ENCODE results near the gene BSN.

Gene BSN

DNA sequence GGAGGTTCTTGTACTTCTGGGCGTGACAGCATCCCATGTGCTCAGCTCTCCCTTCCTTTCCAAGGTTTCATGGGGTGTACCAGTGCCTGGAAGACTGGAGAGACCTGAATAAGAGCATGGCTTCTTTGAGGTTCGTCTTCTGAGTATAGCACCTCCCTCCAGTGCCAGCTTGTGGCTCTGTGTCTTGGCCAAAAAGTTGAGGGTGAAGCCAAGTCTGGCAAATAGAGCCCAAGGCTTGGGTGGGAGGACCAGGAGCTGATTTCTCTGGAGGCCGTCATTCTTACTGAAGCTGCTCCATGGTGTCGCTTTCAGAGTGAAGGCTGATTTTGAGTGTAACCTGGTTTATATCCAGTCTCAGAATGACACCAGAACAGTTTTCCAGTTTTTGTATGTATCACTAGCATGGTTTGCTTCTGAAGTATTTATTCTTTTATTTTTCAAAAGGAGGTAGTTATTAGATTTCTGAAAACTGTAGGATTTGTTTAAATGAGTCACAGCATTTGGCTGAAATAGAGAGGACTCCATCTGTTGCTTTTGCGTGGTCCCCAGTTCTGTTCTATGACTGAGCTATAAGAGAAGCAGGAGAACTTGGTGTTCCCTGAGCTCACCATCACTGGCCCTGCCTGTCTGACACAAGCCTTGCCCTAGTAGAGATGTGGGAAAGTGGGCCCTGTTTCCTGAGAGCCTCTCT is 47.2 kb downstream of the BSN start:
- Histone ChIP-seq H3K4me1 (ENCODE audit: control extremely low read depth in 1 of 4, control insufficient read depth in 4 of 4, insufficient read depth in 4 of 4, low read length in 3 of 4) (peaks cover 0 to 3% (median 0%) of the 10 kb centered on the region in 4 experiments), H3K36me3 (ENCODE audit: control insufficient read depth in 4 of 4, insufficient read depth in 4 of 4, low read length in 3 of 4) (no peaks in the 10 kb centered on the region), H3K27me3 (replicated peaks in 2 of 5; ENCODE audit: control insufficient read depth in 4 of 5, insufficient read depth in 5 of 5, low read length in 4 of 5) (no peaks in the 10 kb centered on the region), H3K9me3 (ENCODE audit: control extremely low read depth in 1 of 5, control insufficient read depth in 4 of 5, insufficient read depth in 2 of 5, low read depth in 1 of 5, low read length in 4 of 5) (no peaks in the 10 kb centered on the region), H3K4me3 (ENCODE audit: control insufficient read depth in 1 of 7, extremely low read depth in 1 of 7, insufficient read depth in 4 of 7, low read depth in 2 of 7, low read length in 6 of 7) (no peak overlapping the region), H3K27ac (ENCODE audit: insufficient read depth in 1 of 2, low read depth in 1 of 2, low read length in 2 of 2, poor library complexity in 1 of 2, severe bottlenecking in 2 of 2) (no peak overlapping the region)
- ChIA-PET CTCF (no interaction called here), POLR2A (no interaction called here)
- WGBS (ENCODE audit: insufficient coverage) = 96% methylated on average over 4 of the region's 5 CpGs
- no peak for DNase-seq

DNA sequence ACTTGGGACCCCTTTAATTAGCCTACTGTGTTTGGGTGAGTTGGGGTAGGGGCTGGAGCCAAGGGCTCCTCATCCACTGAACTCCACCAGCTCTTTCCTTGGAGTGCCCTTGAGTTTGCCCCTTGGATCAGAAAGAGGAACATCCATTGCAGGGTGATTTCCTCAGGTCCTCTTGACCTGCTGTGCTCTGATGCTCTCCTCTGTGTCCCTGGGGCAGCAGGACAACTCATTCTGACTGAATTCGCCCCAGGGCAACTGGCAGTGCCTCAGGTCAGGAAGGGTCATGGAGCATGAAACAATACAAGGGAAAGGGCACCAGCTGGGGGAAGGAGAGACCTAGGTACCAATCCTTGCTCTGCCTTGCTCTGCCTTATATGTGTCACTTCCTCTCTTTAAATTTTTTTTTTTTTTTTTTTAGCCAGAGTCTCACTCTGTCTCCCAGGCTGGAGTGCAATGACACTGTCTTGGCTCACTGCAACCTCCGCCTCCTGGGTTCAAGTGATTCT is 47.8 kb downstream of the BSN start:
- Histone ChIP-seq H3K4me3 (ENCODE audit: control insufficient read depth in 1 of 7, extremely low read depth in 1 of 7, insufficient read depth in 4 of 7, low read depth in 2 of 7, low read length in 6 of 7) (no peak overlapping the region), H3K9me3 (ENCODE audit: control extremely low read depth in 1 of 5, control insufficient read depth in 4 of 5, insufficient read depth in 2 of 5, low read depth in 1 of 5, low read length in 4 of 5) (no peaks in the 10 kb centered on the region), H3K4me1 (ENCODE audit: control extremely low read depth in 1 of 4, control insufficient read depth in 4 of 4, insufficient read depth in 4 of 4, low read length in 3 of 4) (peaks cover 0 to 3% (median 0%) of the 10 kb centered on the region in 4 experiments), H3K27ac (ENCODE audit: insufficient read depth in 1 of 2, low read depth in 1 of 2, low read length in 2 of 2, poor library complexity in 1 of 2, severe bottlenecking in 2 of 2) (no peak overlapping the region), H3K27me3 (replicated peaks in 2 of 5; ENCODE audit: control insufficient read depth in 4 of 5, insufficient read depth in 5 of 5, low read length in 4 of 5) (no peaks in the 10 kb centered on the region), H3K36me3 (ENCODE audit: control insufficient read depth in 4 of 4, insufficient read depth in 4 of 4, low read length in 3 of 4) (no peaks in the 10 kb centered on the region)
- DNase-seq = no peak
- ChIA-PET POLR2A (no interaction called here), CTCF (interaction anchor here (1.1 kb wide), 1 partner anchor 25 kb away, joined by 3 read pairs; no protein-coding TSS in a partner anchor)
- 100% methylated on average over 2 of the region's 2 CpGs for WGBS (ENCODE audit: insufficient coverage)

DNA sequence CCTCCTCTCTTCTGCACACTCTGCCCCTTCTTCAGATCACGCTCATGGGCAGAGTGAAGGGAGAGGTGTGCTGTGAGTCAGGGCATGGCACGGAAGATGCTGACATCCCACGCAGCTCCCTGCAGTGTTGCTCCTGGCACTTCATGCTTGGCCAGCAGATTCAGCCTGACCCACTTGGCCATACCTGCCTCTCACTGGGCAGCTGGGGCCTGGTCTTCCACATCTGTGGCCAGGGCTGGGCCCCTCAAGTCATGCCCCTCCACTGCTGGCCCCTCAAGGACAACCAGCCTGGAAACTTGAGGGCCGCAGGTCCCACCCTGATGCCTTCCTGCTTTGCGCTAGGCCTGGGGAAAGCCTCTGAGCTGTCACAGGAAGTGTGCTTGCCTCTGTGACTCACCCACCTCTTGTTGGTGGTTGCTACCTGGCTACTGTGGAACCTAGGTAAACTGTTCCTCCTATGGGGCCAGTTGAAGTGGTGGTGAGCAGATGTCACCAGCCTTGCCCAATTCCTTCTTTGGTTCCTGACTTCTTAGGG is 48.7 kb downstream of the BSN start:
- ChIA-PET POLR2A (no interaction called here), CTCF (interaction anchor here (1.1 kb wide), 1 partner anchor 26 kb away, joined by 3 read pairs; no protein-coding TSS in a partner anchor)
- 87% methylated on average over 4 of the region's 5 CpGs for WGBS (ENCODE audit: insufficient coverage)
- H3K9me3 ChIP-seq (ENCODE audit: control extremely low read depth in 1 of 5, control insufficient read depth in 4 of 5, insufficient read depth in 2 of 5, low read depth in 1 of 5, low read length in 4 of 5) = no peaks in the 10 kb centered on the region
- peak; percentile 2 to 63 (median 51) for DNase-seq
- no peak overlapping the region for H3K27ac ChIP-seq (ENCODE audit: insufficient read depth in 1 of 2, low read depth in 1 of 2, low read length in 2 of 2, poor library complexity in 1 of 2, severe bottlenecking in 2 of 2)
- no peaks in the 10 kb centered on the region for H3K27me3 ChIP-seq (replicated peaks in 2 of 5; ENCODE audit: control insufficient read depth in 4 of 5, insufficient read depth in 5 of 5, low read length in 4 of 5)
- H3K4me1 ChIP-seq (ENCODE audit: control extremely low read depth in 1 of 4, control insufficient read depth in 4 of 4, insufficient read depth in 4 of 4, low read length in 3 of 4) = peaks cover 0 to 3% (median 0%) of the 10 kb centered on the region in 4 experiments
- H3K36me3 ChIP-seq (ENCODE audit: control insufficient read depth in 4 of 4, insufficient read depth in 4 of 4, low read length in 3 of 4) = no peaks in the 10 kb centered on the region
- no peak overlapping the region for H3K4me3 ChIP-seq (ENCODE audit: control insufficient read depth in 1 of 7, extremely low read depth in 1 of 7, insufficient read depth in 4 of 7, low read depth in 2 of 7, low read length in 6 of 7)

DNA sequence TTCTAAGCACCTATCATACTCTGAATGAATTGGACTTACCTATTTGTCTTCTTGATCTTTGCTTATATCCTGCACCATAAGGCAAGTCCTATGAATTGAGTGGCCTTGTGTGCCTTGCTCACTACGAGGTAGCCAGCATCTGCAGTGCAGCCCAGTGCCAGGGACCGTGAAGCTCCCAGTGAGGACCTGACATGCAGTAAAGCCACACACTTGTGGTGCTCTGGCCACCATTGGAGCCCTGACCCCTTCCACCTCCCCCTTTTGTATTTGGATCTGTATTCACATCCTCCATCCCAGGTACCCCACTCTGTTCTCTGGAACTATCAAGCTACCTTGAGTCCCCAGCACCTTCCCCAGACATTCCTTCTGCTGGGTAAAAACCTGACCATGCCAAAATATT is 52.1 kb downstream of the BSN start:
- H3K4me3 ChIP-seq (ENCODE audit: control insufficient read depth in 1 of 7, extremely low read depth in 1 of 7, insufficient read depth in 4 of 7, low read depth in 2 of 7, low read length in 6 of 7) = no peak overlapping the region
- H3K27ac ChIP-seq (ENCODE audit: insufficient read depth in 1 of 2, low read depth in 1 of 2, low read length in 2 of 2, poor library complexity in 1 of 2, severe bottlenecking in 2 of 2) = no peak overlapping the region
- H3K9me3 ChIP-seq (ENCODE audit: control extremely low read depth in 1 of 5, control insufficient read depth in 4 of 5, insufficient read depth in 2 of 5, low read depth in 1 of 5, low read length in 4 of 5) = no peaks in the 10 kb centered on the region
- peaks cover 0 to 5% (median 0%) of the 10 kb centered on the region in 4 experiments for H3K4me1 ChIP-seq (ENCODE audit: control extremely low read depth in 1 of 4, control insufficient read depth in 4 of 4, insufficient read depth in 4 of 4, low read length in 3 of 4)
- H3K27me3 ChIP-seq (replicated peaks in 2 of 5; ENCODE audit: control insufficient read depth in 4 of 5, insufficient read depth in 5 of 5, low read length in 4 of 5) = no peaks in the 10 kb centered on the region
- POLR2A ChIA-PET = no interaction called here
- WGBS (ENCODE audit: insufficient coverage) = 89% methylated on average over 2 of the region's 2 CpGs
- DNase-seq = peak in 1 of 3 donors; percentile 19
- no peaks in the 10 kb centered on the region for H3K36me3 ChIP-seq (ENCODE audit: control insufficient read depth in 4 of 4, insufficient read depth in 4 of 4, low read length in 3 of 4)
- CTCF ChIA-PET = no interaction called here

DNA sequence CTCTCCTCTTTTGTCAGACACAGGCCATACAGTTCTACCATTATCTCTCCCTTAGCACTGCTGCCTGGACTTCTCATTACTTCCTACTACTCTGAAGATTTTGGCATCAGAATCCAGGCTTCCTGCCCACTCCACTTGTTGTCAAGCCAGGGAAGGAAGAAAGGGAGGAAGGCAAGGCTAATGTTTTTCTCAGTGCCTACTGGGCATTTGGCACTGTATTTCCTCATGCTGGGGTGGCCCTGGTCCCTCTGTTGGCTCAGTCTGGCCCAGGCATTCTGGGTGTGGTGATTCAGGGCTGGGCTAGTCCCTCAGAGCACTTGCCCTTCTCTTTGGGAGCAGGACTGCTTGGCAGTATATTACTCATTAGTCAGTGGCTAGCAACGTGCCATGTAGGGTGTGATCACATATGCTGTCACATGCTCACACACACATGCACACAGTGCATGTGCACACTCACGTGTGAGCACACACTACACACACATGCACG is 52.9 kb downstream of the BSN start:
- ChIA-PET POLR2A (no interaction called here), CTCF (no interaction called here)
- WGBS (ENCODE audit: insufficient coverage) = 100% methylated on average over 3 of the region's 3 CpGs
- DNase-seq = no peak
- Histone ChIP-seq H3K4me3 (ENCODE audit: control insufficient read depth in 1 of 7, extremely low read depth in 1 of 7, insufficient read depth in 4 of 7, low read depth in 2 of 7, low read length in 6 of 7) (no peak overlapping the region), H3K27me3 (replicated peaks in 2 of 5; ENCODE audit: control insufficient read depth in 4 of 5, insufficient read depth in 5 of 5, low read length in 4 of 5) (no peaks in the 10 kb centered on the region), H3K27ac (ENCODE audit: insufficient read depth in 1 of 2, low read depth in 1 of 2, low read length in 2 of 2, poor library complexity in 1 of 2, severe bottlenecking in 2 of 2) (no peak overlapping the region), H3K36me3 (ENCODE audit: control insufficient read depth in 4 of 4, insufficient read depth in 4 of 4, low read length in 3 of 4) (no peaks in the 10 kb centered on the region), H3K9me3 (ENCODE audit: control extremely low read depth in 1 of 5, control insufficient read depth in 4 of 5, insufficient read depth in 2 of 5, low read depth in 1 of 5, low read length in 4 of 5) (no peaks in the 10 kb centered on the region), H3K4me1 (ENCODE audit: control extremely low read depth in 1 of 4, control insufficient read depth in 4 of 4, insufficient read depth in 4 of 4, low read length in 3 of 4) (peaks cover 0 to 5% (median 0%) of the 10 kb centered on the region in 4 experiments)

DNA sequence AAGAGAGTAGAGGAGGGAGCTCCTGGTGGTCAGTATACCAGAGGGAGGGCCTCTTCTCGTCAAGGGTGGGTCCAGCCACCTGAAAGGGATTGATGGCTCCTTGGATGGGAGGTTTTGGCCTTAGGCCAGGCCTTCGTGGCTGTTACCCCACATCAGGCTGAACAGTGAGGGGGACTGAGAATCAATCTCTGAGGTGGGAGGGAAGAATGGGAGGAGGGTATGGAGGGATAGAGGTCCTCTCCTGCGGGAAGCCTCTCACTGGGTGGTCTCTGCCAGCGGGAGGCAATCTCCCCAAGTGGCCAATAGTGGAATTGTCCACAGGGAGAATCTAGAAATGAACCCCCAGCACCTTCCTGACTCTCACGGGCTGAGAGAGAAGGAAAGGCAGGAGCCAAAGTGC is 53.5 kb downstream of the BSN start:
- WGBS (ENCODE audit: insufficient coverage) = 54% methylated on average over 2 of the region's 5 CpGs
- no peak for DNase-seq
- Histone ChIP-seq H3K27me3 (replicated peaks in 2 of 5; ENCODE audit: control insufficient read depth in 4 of 5, insufficient read depth in 5 of 5, low read length in 4 of 5) (no peaks in the 10 kb centered on the region), H3K36me3 (ENCODE audit: control insufficient read depth in 4 of 4, insufficient read depth in 4 of 4, low read length in 3 of 4) (no peaks in the 10 kb centered on the region), H3K4me1 (ENCODE audit: control extremely low read depth in 1 of 4, control insufficient read depth in 4 of 4, insufficient read depth in 4 of 4, low read length in 3 of 4) (peaks cover 0 to 5% (median 0%) of the 10 kb centered on the region in 4 experiments), H3K9me3 (ENCODE audit: control extremely low read depth in 1 of 5, control insufficient read depth in 4 of 5, insufficient read depth in 2 of 5, low read depth in 1 of 5, low read length in 4 of 5) (peaks cover 0 to 4% (median 2%) of the 10 kb centered on the region in 5 experiments), H3K27ac (ENCODE audit: insufficient read depth in 1 of 2, low read depth in 1 of 2, low read length in 2 of 2, poor library complexity in 1 of 2, severe bottlenecking in 2 of 2) (no peak overlapping the region), H3K4me3 (ENCODE audit: control insufficient read depth in 1 of 7, extremely low read depth in 1 of 7, insufficient read depth in 4 of 7, low read depth in 2 of 7, low read length in 6 of 7) (no peak overlapping the region)
- CTCF ChIA-PET = interaction anchor here (0.6 kb wide), 1 partner anchor 364 kb away, joined by 3 read pairs; no protein-coding TSS in a partner anchor
- POLR2A ChIA-PET = no interaction called here

DNA sequence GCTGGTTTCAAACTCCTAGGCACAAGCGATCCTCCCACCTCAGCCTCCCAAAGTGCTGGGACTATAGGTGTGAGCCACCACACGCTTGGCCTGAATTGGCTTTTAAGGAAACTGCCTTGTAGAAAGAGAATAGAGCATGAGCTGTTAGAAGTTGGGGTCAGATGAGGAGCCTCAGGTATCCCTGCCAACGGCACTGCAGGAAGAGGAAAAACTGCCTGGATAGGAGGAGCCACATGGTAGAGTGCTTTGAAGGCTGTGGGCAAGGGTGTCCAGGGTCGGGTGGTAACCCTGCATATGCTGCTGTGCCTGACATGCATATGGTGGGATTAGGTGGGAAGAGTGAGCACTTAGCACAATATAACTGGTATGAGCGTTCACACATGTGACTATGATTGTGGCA is 55.0 kb downstream of the BSN start:
- H3K27ac ChIP-seq (ENCODE audit: insufficient read depth in 1 of 2, low read depth in 1 of 2, low read length in 2 of 2, poor library complexity in 1 of 2, severe bottlenecking in 2 of 2) = no peak overlapping the region
- WGBS (ENCODE audit: insufficient coverage) = 97% methylated on average over 3 of the region's 5 CpGs
- H3K36me3 ChIP-seq (ENCODE audit: control insufficient read depth in 4 of 4, insufficient read depth in 4 of 4, low read length in 3 of 4) = no peaks in the 10 kb centered on the region
- CTCF ChIA-PET = no interaction called here
- POLR2A ChIA-PET = no interaction called here
- peaks cover 0 to 3% (median 0%) of the 10 kb centered on the region in 4 experiments for H3K4me1 ChIP-seq (ENCODE audit: control extremely low read depth in 1 of 4, control insufficient read depth in 4 of 4, insufficient read depth in 4 of 4, low read length in 3 of 4)
- no peak overlapping the region for H3K4me3 ChIP-seq (ENCODE audit: control insufficient read depth in 1 of 7, extremely low read depth in 1 of 7, insufficient read depth in 4 of 7, low read depth in 2 of 7, low read length in 6 of 7)
- H3K27me3 ChIP-seq (replicated peaks in 2 of 5; ENCODE audit: control insufficient read depth in 4 of 5, insufficient read depth in 5 of 5, low read length in 4 of 5) = no peaks in the 10 kb centered on the region
- no peak for DNase-seq
- H3K9me3 ChIP-seq (ENCODE audit: control extremely low read depth in 1 of 5, control insufficient read depth in 4 of 5, insufficient read depth in 2 of 5, low read depth in 1 of 5, low read length in 4 of 5) = peaks cover 0 to 4% (median 2%) of the 10 kb centered on the region in 5 experiments

Data from common myeloid progenitor, CD34-positive (primary cell).